CD4-positive, alpha-beta T cell treated with Interleukin-4 for 4 hours (primary cell): ENCODE results near the gene SERPINB13.
"Not testable (repeated sequence)": the region's sequence is repeated elsewhere in the genome, so short reads cannot be mapped to it uniquely, and the experiment has no call there.

ENCODE experiments used
- DNase-seq: peaks from one replicate; pipeline ENCODE4 v3.0.0-alpha.2; 2020

SERPINB13 gene

DNA sequence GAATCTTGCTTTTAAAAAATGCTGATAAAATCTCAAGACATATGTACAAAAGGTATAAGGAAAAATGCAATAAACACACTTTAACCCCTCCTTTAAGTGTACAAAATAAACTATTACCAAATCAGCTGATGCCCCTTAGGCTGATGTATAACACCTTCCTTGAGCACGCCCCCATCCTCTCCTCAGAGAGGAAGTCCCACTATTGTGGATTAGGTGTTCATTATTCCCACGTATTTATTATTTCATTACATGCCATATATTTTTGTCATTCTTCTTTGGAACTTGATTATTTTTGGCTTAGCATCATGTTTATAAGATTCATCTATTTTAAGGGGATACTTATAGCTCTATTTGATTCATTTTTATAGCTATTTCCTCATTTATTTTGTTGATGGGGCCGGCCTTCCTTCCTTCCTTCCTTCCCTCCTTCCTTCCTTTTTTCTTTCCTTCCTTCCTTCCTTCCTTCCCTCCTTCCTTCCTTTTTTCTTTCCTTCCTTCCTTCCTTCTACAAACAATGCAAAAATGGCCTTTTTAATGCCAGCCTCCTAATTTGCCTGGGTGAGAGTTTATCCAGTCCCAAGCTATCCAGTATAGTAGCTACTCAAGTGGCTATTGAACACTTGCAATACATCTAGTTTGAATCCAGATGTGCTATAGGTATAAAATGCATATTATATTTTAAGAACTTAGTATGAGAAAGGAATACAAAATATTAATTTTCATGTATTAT is 4.0 kb downstream of the SERPINB13 start:
- DNase-seq = no peak

DNA sequence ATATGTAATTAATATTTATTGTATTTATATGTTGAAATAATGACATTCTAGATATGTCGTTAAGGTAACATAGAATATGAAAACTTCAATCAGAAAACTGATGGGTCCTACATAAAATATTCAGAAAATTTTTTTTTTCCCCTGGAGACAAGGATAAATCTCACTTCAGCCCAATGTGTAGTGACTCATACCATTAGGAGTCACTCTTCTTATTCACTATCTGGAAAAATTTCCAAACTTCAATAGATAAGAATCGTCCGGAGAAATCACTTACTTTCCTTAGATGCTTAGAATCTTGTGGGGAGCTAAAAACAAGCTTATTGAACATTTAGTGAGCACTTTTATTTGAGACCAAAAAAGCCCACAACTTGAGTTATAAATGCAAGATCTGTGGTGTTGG is 4.6 kb downstream of the SERPINB13 start:
- DNase-seq = no peak

DNA sequence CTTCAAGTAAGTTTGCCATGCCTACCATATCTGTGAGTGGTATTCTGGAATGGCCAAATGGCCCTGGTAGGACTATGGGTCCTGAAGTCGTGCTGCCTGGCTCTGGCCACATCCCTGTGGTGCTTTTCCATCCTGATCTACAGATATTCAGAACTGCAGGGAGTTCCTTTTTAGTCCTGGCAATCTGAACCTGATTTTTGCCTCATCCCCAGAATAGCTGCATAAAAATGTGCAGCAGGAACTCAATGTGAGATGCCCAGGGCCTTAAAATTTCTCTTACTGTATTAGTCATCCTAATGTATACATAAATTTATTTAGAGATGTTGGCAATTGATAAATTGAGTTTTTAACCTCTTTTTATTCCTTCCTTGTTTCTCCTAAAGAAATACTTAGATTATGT is 5.3 kb downstream of the SERPINB13 start:
- DNase-seq = no peak

DNA sequence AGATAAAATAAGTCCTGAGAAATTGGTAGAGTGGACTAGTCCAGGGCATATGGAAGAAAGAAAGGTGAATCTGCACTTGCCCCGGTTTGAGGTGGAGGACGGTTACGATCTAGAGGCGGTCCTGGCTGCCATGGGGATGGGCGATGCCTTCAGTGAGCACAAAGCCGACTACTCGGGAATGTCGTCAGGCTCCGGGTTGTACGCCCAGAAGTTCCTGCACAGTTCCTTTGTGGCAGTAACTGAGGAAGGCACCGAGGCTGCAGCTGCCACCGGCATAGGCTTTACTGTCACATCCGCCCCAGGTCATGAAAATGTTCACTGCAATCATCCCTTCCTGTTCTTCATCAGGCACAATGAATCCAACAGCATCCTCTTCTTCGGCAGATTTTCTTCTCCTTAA is 9.8 kb downstream of the SERPINB13 start:
- no peak for DNase-seq

DNA sequence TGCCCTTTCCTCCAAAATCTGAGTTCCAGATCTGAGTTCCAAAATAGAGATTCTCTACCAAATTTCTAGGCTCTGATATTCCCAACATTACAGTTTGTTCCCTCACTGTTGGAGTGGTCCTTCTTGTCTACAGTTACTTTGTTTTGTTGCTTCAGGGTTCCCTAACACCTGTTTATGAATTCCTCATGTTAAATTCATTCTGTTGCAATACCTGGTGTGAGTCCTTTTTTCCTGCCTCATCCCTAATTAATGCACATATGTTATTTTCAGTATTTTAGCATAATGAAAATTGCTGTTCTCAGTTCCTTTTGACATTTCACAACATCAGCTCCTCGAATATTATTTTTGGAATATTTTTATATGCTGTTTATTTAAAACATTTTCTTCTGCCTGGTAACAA is 16.2 kb downstream of the SERPINB13 start:
- DNase-seq = no peak

DNA sequence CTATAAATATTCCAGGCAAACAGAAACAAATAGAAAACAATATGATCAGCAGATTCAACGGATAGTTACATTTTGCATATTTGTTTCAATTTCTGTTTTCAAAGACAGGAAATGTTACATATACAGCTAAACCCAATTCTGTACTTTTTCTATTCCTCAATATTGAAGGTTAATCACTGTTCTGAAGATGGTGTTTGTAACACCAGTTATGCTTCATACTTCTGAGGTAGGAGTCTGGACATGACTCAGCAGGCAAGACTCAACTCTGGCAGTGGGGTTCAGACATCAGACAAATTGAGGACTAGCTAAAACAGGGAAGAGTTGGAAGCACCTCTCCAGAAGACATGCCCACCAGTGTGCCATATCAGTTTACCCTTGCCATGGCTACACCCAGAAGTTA is 16.6 kb downstream of the SERPINB13 start:
- no peak for DNase-seq

DNA sequence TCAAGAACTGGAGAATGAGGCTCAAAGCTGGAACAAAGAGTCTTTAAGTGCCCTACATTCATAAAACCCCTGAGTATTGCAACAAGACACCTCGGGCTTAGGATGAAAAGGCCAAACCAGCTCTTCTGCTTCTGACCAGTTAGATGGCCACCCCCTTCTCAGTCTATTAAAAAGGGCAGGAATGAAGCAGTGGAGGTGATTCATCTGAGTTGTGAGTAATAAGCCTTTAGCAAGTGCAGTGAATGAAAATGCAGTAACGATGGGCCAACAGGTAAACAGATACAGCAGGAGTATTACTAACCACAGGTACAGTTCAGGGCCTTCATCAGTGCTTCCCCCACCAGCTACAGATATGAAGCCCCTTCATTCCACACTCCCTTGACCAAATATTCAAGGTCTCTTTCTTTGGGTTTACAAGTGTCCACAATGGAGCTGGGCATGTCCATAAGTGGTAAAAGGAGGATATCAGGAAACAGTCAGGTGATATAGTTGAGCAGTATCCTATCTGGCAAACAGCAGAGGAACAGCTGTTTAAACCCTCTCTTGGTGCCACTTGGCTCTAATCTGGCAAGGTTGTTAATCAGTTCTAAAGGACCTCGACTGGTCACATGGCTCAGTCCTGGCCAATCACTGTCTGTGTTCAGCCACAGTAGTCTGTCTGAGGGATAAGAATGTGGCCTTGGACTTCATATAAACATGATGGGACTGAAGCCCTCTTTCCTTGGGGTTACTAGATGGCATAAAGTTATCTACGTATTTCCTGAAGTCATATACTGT is 17.8 kb downstream of the SERPINB13 start:
- DNase-seq = no peak

DNA sequence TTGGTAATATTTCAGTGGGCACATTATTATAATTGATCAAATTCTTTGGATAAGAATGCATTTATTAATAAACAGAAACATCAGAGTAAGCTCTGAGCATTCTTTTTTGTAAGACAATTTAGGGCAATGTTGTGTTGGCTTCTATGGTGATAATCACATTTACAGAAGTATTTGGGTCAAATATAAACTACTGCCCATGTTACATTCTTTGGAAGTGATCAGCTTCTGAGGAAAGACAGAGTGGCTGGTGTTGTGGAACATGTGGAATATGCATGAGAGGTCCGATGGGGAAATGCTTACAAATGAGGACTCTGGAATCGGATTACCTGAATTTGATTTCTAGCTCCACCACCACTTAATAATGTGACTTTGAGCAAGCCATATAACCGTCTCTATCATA is 19.4 kb downstream of the SERPINB13 start:
- DNase-seq = no peak

DNA sequence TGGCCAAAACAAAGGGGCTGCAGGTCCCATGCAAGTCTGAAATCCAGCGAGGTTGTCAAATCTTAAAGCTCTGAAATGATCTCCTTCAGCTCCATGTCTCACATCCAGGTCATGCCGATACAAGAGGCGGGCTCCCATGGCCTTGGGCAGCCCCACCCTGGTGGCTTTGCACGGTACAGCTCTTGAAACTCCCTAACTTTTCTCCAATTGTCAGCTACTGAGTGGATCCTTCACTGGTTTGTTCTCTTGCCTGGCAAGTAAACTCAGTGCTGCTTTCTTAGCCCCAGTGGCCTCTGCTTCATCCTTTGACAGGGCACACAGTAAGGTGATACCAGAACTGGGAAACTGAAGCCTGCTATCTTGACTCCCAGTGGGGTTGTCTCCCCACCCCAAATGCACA is 26.3 kb downstream of the SERPINB13 start:
- DNase-seq = no peak

DNA sequence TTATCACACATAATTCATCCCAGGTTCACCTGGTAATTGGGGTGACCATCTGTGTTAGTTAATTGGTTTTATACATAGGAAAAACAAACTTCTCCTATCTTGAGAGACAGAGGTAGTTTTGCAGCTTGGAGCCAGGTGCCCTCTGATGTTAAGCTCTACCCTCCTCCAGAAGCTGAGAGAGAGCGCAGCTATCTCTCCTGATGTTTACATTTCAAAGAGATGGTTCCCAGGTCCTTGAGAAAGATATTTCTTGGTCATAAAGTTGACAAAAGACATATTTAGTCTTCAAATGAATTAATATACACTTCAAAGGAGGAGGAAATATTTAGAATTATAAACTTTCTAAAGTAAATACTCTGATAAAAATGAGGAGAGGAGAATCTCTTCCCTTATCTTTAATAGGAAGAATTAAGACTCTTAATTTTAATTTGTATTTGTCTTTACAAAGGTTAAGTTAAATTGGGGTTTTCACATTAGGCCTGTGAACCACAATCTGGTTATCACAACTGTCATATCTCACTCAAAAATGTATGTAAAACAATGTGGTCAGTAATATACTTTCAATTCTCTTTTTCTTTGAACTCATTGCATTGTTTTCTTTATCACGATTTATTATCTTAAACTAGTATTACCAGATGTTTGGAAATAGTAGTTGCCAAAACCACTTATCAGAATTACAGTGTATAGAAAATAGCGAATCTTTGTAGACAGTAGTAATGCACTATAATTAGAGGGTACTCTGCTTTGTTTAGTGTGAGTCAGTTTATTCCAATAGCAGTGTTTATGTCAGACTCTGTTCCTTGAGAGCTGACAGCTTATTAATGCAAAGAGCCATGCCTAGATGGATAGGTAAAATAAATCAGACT is 30.1 kb downstream of the SERPINB13 start:
- DNase-seq = no peak

DNA sequence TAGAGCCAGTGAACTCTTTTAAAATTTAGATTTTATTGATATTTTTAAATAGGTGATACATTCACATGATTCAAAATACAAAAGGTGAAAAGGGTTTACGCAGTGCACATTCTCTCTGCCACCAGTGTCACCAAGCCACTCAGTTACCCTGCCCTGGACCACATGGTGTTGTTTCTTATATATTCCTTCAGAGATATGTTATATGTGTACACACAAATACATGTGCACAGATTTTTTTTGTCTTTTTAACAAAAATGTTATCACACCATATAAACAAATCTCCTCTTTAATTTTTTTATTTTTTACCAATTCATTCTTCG is 30.7 kb downstream of the SERPINB13 start:
- DNase-seq = no peak

DNA sequence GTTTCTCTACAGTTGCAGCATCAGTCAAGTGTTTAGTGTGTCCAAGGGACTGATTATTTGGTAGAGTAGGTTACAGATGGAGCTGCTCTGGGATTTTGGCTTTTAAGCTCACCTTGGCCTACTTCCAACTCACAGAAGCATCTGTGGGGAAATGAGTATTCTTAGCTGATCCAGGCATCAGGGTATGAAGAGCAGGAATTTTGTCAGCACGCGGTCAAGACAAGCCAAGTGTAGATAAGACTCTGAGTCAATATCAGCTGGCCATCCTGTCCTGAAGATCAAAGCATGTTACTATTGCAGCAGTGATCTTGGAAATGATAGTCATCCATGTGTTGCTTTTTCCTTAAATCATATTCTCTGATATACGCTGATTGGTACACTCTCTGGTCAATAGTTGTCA is 32.5 kb downstream of the SERPINB13 start:
- DNase-seq = no peak

DNA sequence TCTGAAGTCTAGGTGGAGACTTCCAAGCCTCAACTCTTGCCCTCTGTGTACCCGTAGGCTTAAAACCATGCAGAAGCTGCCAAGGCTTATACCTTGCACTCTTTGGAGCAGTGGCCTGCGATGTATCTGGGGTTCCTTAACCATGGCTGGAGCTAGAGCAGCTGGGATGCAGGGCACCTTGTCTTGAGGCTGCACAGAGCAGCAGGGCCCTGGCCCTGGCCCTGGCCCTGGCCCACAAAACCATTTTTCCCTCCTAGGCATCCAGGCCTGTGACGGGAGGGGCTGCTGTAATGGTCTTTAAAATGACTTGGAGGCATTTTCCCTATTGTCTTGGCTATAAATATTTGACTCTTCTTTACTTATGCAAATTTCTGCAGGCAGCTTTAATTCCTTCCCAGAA is 37.7 kb downstream of the SERPINB13 start:
- DNase-seq = no peak

DNA sequence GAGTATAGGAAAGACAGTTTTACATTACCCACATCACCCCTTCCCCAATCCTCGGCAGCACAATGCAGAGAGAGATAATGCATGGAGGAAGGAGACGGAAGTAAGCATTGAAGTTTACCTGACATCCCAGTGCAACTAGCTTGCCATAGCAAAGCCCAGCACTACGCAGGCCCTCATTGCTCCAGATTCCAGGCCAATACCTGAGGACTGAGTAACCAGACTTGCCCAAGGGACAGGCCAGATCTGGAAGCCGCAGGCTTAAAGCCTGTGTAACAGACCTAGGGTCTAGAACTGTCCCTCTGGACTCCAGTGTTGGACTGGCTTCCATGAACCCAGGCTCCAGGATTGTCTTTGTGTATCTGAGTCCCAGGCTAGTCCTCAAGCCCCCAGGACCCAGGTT is 39.3 kb downstream of the SERPINB13 start:
- no peak for DNase-seq

DNA sequence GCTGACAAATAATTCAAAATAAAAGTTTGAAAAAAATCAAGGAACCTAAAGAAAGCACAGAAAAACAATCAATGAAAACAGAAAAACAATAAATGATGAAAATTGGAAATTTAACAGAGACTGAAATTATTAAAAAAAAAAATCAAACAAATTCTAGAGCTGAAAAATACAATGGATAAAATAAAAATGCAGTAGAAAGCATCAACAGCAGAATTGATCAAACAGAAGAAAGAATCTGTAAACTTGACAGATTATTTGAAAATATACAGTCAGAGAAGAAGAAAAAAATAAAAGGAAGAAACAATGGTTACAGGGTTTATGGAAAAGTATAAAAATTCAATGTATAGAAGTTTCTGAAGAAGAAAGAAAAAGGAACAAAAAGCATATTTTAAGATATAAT is 40.7 kb downstream of the SERPINB13 start:
- DNase-seq = no peak

DNA sequence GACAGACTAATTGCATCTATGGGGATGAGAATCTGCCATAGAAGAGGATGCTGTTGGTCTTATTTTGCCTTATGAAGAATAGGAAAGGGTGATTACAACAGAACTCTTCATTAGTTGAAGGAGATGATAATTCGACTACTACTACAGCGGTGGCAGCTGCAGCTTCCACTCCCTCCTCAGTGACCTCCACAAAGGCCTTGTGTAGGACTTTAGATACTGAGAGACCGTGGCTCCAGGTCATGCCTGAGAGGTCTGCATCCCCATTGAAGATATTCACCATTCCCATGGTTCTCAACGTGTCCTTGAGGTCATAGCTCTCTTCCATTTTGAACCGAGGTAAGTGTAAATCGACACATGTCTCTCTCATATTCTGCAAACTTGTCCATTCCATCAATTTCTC is 50.6 kb downstream of the SERPINB13 start:
- DNase-seq = no peak

DNA sequence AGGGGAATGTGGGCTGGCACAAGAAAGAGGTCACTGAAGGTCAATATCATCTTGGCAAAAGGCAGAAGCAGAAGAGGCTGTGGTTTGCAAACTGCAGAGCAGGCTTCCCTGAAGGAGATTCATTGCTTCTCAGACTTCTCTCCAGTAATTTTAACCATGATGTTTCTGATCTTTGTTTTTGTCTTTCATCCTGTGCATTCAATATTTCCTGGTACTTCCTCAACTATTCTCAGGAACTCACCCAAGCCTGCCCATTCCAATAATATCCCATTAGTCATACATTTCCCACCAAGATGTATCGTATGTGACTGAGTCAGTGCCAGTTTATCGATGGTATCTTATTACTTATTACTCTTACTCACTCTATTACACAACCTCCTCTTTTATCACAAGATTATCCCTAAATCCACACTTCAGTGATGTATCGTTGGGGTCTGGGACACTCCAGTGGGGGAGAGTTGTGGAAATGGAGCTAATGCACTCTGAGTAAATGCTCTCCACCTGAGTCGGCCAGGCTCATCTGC is 54.1 kb downstream of the SERPINB13 start:
- not testable (repeated sequence) for DNase-seq

DNA sequence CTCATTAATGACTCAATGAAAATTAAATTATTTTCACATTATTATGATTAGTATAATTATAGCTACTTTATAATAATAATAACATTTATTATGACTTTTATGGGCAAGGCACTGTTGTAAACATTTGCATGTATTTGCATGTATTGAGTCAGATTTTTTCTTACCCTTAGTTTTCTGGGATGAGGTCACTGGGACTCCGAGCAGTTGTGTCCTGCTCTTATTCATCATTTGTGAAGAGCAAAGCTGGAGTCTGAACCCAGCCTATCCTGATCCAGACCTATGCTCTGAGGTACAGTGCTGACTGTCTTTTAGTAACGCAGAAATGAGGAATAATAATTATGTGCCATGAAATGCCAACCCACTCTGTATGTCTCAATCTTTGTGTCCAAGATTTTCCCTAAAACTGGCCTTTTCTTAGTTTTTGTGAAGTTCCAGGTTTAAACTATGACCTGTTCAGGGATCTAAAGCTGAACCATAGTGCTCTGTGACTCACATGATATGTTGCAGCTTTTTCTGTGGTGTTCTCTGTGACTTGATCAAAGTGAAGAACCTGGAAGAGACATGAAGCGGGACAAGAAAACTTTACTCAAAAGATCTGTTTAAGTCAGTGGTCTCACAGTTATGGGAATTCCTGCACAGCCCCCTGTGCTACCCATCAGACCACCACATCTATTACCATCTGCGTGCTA is 55.7 kb downstream of the SERPINB13 start:
- DNase-seq = not testable (repeated sequence)

DNA sequence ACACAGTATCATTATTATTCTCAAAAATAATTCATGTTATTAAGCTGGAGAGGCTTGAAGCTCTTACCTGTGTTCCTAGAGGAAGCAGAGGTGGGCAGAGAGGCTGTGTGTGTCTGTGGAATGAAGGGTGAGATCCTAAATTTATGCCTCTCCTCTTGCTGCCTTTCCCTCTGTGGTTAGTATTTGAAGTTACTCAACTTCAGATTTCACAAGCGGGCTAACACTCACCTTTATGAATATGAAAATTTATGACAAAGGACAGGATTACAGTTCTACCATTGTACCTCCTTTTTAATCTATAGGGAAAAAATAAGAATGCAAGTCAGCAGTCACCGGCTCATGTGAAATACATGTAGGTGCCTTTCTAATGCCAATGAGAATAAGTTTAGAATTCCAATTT is 57.0 kb downstream of the SERPINB13 start, which contains the start of gene SERPINB4:
TSS of gene SERPINB4 (minus strand) at position 115 of the 400 bp plus-strand sequence. CDS start 679 bp downstream, outside the sequence.
- not testable (repeated sequence) for DNase-seq

DNA sequence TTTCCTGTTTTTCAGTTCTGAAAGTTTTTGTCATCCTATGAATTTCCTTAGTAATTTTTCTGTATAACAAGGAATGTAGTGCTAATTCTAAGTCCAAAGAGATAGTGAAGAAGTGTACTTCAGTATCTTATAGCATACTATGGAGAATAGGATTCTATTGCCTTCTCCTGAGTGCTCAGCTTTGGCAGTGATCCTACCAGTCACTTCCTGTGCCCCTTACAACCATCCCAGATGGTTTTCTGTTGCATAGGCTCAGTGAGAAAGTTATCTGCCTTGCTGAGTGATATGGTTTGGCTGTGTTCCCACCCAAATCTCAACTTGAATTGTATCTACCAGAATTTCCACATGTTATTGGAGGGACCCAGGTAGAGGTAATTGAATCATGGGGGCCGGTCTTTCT is 57.6 kb downstream of the SERPINB13 start:
- not testable (repeated sequence) for DNase-seq

DNA sequence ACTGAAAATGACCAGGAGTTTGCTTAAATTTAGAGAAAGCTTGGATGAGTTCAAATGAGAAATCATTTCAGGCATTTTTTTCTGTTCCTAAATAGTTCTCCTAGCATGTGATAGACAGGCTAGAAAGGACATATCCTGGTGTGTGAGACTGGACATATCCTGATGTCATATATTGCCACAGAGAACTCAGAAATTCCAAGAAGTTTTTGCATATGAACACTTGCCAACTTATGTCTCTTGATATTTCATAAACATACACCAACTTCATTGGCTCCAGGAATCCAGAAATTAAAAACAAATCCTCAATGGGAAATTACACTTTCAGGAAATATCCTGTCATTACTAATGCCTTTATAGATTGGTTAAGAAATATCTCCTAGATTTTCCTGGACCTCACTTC is 59.8 kb downstream of the SERPINB13 start:
- no peak for DNase-seq

DNA sequence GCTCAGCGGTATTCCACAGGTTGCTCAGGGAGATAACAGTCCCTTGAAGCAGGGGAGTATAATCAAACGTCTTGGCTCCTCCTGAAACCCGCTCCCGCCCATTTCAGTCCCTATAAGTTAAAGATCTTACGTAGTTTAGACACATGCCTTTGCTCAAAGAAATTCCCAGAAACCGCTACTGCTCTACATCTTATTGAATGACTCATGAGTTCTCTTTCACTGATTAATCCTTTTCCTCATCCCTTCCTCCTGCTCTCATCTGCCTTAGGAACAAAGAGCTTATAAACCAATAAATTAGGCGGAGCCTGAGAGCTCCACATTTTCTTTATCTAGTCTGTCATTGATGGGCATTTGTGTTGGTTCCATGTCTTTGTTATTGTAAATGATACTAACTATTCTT is 61.1 kb downstream of the SERPINB13 start:
- no peak for DNase-seq
